Measurements from ENCODE around the gene TBC1D14.

The TBC1D14 gene

GRCh38 chr4:6933691-6934430 is 24.2 kb downstream of the TBC1D14 start:
- Histone ChIP-seq H3K4me2 (ENCODE audit: low read depth, low read length, poor library complexity, severe bottlenecking) (no peak overlapping the region), H2AFZ (ENCODE audit: low read depth, low read length, severe bottlenecking) (no peak overlapping the region), H3K27ac (ENCODE audit: low read depth, low read length) (no peak overlapping the region), H3K4me3 (ENCODE audit: insufficient read depth, low read length, poor library complexity, severe bottlenecking) (no peak overlapping the region), H3F3A (ENCODE audit: insufficient read depth) (no peaks in the 10 kb centered on the region), H3K36me3 (ENCODE audit: low read length) (no peaks in the 10 kb centered on the region), H3K9ac (ENCODE audit: low read length) (no peak overlapping the region), H4K20me1 (ENCODE audit: low read depth, low read length) (no peaks in the 10 kb centered on the region), H3K79me2 (ENCODE audit: insufficient read depth, low read length) (no peaks in the 10 kb centered on the region), H3K9me3 (ENCODE audit: insufficient read depth, low read length) (no peaks in the 10 kb centered on the region), H3K9me2 (replicated peaks; ENCODE audit: insufficient read depth, low read length) (no peaks in the 10 kb centered on the region), H3K27me3 (ENCODE audit: low read length) (no peaks in the 10 kb centered on the region)
- TF ChIP-seq CTCF (IDR thresholded peaks at IDR 0.05; ENCODE audit: insufficient read depth, low read length, poor library complexity, severe bottlenecking) = no peak
- TF ChIP-seq EZH2phosphoT487 (conservative IDR thresholded peaks at IDR 0.05; ENCODE audit: low read length) = no peak

- H3K4me2 ChIP-seq (ENCODE audit: low read depth, low read length, poor library complexity, severe bottlenecking) = no peak overlapping the region
- H2AFZ ChIP-seq (ENCODE audit: low read depth, low read length, severe bottlenecking) = no peak overlapping the region
- no peak overlapping the region for H3K9ac ChIP-seq (ENCODE audit: low read length)
- no peak overlapping the region for H3K27ac ChIP-seq (ENCODE audit: low read depth, low read length)
- no peaks in the 10 kb centered on the region for H4K20me1 ChIP-seq (ENCODE audit: low read depth, low read length)
- TF ChIP-seq CTCF (IDR thresholded peaks at IDR 0.05; ENCODE audit: insufficient read depth, low read length, poor library complexity, severe bottlenecking) (no peak), EZH2phosphoT487 (conservative IDR thresholded peaks at IDR 0.05; ENCODE audit: low read length) (no peak)
- H3K36me3 ChIP-seq (ENCODE audit: low read length) = no peaks in the 10 kb centered on the region
- no peaks in the 10 kb centered on the region for H3K9me3 ChIP-seq (ENCODE audit: insufficient read depth, low read length)
- H3F3A ChIP-seq (ENCODE audit: insufficient read depth) = no peaks in the 10 kb centered on the region
- no peaks in the 10 kb centered on the region for H3K9me2 ChIP-seq (replicated peaks; ENCODE audit: insufficient read depth, low read length)
- no peaks in the 10 kb centered on the region for H3K27me3 ChIP-seq (ENCODE audit: low read length)
- no peaks in the 10 kb centered on the region for H3K79me2 ChIP-seq (ENCODE audit: insufficient read depth, low read length)
- H3K4me3 ChIP-seq (ENCODE audit: insufficient read depth, low read length, poor library complexity, severe bottlenecking) = no peak overlapping the region
Measured at GRCh38 chr4:6935965-6936364, 26.3 kb downstream of the TBC1D14 start.

- TF ChIP-seq EZH2phosphoT487 (conservative IDR thresholded peaks at IDR 0.05; ENCODE audit: low read length) (no peak), CTCF (IDR thresholded peaks at IDR 0.05; ENCODE audit: insufficient read depth, low read length, poor library complexity, severe bottlenecking) (no peak)
- no peak overlapping the region for H3K9ac ChIP-seq (ENCODE audit: low read length)
- H3K4me2 ChIP-seq (ENCODE audit: low read depth, low read length, poor library complexity, severe bottlenecking) = no peak overlapping the region
- no peaks in the 10 kb centered on the region for H3F3A ChIP-seq (ENCODE audit: insufficient read depth)
- no peak overlapping the region for H3K27ac ChIP-seq (ENCODE audit: low read depth, low read length)
- H4K20me1 ChIP-seq (ENCODE audit: low read depth, low read length) = peaks cover 4% of the 10 kb centered on the region; the same call in 1 of the 2 replicates
- no peak overlapping the region for H2AFZ ChIP-seq (ENCODE audit: low read depth, low read length, severe bottlenecking)
- no peaks in the 10 kb centered on the region for H3K27me3 ChIP-seq (ENCODE audit: low read length)
- no peaks in the 10 kb centered on the region for H3K9me2 ChIP-seq (replicated peaks; ENCODE audit: insufficient read depth, low read length)
- no peaks in the 10 kb centered on the region for H3K36me3 ChIP-seq (ENCODE audit: low read length)
- H3K9me3 ChIP-seq (ENCODE audit: insufficient read depth, low read length) = no peaks in the 10 kb centered on the region
- H3K79me2 ChIP-seq (ENCODE audit: insufficient read depth, low read length) = no peaks in the 10 kb centered on the region
- H3K4me3 ChIP-seq (ENCODE audit: insufficient read depth, low read length, poor library complexity, severe bottlenecking) = no peak overlapping the region
Measured at GRCh38 chr4:6937201-6937600, 27.6 kb downstream of the TBC1D14 start.

Measured in SU-DHL-6 (cell line).